Upper lobe of left lung (tissue), 4 donors: ENCODE data around the gene EGFLAM.

Experiments used
- POLR2A ChIP-seq, 4 donors: fragments of 450-650 bp; IDR thresholded peaks; one replicate each; pipeline ENCODE4 v1.5.1; 2016 to 2017; ENCODE audit warnings: antibody characterized with exemption in 4 of 4, mild to moderate bottlenecking in 2 of 4
- TF ChIP-seq, protein P1 (sequence below), 6 experiments: fragments of 450-650 bp in 4 of 6; fragments of 200-600 bp in 2 of 6; sonication (generic) in 2 of 6; IDR thresholded peaks; one replicate each; pipeline ENCODE4 v1.5.1; 2016 to 2019; ENCODE audit warnings: antibody characterized with exemption in 6 of 6

DNA sequence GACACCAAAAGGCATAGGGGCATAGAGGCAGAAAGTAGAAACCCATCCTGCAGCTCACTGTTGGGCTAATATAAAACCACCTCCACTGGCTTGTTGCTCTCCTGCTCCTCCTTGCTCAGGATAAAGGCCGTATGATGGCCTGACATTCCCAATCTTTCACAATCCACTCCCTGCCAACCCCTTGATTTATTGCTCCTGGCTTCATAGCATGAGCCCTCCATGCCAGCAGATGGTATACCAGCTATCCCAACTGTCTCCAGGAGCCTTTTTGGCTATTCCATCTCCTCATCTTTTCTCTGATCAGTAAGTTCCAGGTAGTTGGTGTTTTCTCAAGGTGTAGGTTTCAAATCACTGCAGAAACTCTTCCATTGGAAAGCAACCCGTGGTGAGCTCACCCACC is 128.8 kb downstream of the EGFLAM start:
- TF ChIP-seq, protein P1, sequence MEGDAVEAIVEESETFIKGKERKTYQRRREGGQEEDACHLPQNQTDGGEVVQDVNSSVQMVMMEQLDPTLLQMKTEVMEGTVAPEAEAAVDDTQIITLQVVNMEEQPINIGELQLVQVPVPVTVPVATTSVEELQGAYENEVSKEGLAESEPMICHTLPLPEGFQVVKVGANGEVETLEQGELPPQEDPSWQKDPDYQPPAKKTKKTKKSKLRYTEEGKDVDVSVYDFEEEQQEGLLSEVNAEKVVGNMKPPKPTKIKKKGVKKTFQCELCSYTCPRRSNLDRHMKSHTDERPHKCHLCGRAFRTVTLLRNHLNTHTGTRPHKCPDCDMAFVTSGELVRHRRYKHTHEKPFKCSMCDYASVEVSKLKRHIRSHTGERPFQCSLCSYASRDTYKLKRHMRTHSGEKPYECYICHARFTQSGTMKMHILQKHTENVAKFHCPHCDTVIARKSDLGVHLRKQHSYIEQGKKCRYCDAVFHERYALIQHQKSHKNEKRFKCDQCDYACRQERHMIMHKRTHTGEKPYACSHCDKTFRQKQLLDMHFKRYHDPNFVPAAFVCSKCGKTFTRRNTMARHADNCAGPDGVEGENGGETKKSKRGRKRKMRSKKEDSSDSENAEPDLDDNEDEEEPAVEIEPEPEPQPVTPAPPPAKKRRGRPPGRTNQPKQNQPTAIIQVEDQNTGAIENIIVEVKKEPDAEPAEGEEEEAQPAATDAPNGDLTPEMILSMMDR (IDR thresholded peaks at IDR 0.05), result no peak
- TF ChIP-seq POLR2A (IDR thresholded peaks at IDR 0.05), result no peak
